ENCODE measurements around the gene USP11.
A peak's percentile ranks its signal among the peaks of the same experiment; 100 is the strongest.

The USP11 gene

DNA sequence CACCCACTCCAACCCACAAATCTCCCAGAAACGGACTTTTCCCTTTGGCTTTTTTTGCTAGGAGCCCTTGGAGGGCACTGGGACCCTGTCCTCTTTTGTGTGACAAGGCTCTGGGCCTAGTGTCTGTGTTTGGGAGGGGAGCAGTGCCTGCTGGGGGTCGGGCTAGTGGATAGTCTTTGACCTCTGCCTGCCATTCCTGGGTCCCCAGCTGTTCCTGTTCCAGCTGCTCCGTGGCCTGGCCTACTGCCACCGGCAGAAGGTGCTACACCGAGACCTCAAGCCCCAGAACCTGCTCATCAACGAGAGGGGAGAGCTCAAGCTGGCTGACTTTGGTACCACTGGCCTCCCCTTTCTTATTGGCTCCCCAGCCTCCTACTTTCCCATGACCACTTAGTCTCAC is 6.7 kb upstream of the USP11 start:
- no peak for DNase-seq

DNA sequence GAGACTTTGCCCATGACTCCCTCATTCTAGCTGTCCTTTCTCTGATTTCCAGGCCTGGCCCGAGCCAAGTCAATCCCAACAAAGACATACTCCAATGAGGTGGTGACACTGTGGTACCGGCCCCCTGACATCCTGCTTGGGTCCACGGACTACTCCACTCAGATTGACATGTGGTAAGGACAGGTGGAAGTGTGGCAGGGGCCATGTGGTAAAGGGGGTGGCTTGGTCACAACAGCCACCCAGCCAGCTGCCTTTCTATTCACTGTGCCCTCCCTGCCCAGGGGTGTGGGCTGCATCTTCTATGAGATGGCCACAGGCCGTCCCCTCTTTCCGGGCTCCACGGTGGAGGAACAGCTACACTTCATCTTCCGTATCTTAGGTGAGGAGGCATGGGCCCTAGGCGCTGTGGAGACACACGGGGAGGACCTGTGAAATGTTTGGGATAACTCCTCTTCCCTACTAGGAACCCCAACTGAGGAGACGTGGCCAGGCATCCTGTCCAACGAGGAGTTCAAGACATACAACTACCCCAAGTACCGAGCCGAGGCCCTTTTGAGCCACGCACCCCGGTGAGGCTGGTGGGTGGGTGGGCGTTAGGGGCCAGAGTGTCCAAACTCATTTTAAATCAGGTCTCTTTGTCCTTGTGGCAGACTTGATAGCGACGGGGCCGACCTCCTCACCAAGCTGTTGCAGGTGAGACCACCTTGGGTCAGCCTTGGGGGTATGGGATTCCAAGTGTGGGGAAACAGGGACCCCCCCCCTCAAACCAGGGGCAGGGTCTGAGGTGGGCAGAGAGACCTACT is 6.1 kb upstream of the USP11 start:
- DNase-seq = no peak

DNA sequence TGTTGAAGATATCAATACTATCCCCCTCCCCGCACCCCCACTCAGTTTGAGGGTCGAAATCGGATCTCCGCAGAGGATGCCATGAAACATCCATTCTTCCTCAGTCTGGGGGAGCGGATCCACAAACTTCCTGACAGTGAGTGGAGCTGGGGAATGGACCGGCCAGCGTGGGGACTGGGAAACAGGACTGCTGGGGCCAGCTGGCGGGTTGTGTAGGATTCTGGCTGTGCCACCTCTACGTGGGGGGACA is 5.5 kb upstream of the USP11 start:
- DNase-seq = no peak

- DNase-seq = no peak
These were observed 4.1 kb upstream of the USP11 start for GRCh38 chrX:47228550-47229270.

GRCh38 chrX:47229427-47229826 is 3.4 kb upstream of the USP11 start:
- no peak for DNase-seq

DNA sequence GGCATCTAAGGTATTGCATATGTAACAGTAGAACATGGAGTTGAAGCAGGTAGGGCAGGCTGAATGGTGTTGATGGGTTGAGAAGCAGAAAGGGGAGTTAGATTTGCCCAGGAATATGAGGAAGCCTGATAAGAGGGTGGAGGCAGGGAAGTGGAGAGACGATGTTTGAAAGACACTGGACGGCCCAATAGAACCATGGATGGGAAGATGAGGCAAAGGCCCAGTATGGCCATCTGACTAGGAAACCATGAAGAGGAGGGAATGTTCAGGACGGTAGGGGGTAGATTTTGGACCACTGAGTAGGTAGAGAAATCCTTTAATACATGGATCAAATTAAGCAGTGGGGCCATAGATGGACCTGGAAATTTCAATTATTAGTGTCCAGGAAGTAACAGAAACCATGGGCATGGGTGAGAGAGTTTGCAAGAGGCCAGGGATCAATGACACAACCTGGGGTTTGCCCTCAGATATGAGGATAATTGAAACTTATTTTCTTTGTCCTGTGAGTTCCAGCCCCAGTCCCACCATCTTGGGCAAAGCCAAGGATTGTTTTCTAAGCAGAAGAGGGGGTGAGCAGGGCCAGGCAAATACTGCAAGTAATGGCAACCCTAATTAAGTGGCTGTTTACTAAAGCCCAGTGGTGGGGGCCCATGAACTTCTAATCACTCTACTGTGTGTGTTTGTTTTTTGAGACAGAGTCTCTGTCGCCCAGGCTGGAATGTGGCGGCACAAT is 2.5 kb upstream of the USP11 start:
- no peak for DNase-seq

- DNase-seq = no peak
These were observed 1.6 kb upstream of the USP11 start for GRCh38 chrX:47231167-47231566.

GRCh38 chrX:47232197-47232802 is 509 bp upstream of the USP11 start:
- DNase-seq = no peak

DNA sequence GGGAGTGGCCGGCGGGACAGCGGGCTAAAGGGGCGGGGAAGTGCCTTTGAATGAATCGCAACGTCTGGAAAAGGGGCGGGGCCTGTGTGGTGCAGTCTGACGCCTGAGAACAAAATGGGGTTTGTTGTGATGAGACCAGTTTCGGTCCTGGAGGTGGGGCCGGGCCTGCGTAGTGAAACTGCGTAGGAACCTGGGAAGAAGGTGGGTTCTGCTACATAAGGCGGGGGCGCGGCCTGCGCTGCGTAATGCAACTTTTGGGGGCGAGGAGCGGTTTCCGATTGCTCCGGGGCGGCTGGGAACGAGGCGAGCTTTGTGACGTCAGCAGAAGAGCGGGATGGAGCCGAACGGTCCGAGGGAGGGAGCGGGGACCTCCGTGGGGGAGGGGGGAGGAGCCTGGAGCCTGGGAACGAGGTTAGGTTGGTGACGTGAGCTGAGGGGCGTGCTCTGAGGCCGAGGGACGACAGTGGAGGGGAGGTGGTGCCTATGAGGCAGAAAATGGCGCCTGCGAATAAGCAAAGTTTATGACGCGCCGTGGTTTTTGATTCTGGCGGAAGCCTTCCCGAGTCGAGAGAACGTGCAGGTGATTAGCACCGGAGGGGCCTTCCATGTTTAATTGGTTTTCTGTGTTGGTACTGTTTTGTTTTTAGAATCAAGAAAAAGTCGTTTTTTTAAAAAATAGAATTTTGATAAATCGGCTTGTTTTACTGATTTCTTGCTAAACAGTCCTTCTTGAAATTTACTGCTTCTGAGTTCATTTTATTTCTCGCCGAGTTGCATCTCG is 714 bp downstream of the USP11 start:
- peak; percentile 86 for DNase-seq

- no peak for DNase-seq
These were observed 1.8 kb downstream of the USP11 start for GRCh38 chrX:47234583-47234982.

DNA sequence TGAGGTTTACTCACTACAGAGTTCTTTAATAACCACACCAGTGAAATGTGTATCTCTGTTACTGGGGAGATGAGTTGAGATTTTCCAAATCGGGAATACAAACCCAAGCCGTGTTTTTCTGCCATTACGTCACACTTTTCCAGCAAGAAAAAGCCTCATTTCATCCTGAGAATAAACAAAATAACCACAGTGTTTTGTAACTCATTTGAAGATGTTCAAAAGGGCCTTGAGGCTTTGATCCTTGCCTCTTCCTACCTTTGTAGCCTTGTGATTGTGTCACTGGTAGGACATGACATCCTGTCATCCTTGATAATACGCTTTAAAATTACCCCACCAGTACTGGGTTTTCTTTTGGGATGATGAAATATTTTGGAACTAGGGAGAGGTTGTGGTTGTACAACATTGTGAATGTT is 2.9 kb downstream of the USP11 start:
- no peak for DNase-seq

GRCh38 chrX:47239199-47239598 is 6.4 kb downstream of the USP11 start:
- no peak for DNase-seq

GRCh38 chrX:47239898-47240545 is 7.2 kb downstream of the USP11 start:
- no peak for DNase-seq

- no peak for DNase-seq
These were observed 7.8 kb downstream of the USP11 start for GRCh38 chrX:47240619-47241018.

DNA sequence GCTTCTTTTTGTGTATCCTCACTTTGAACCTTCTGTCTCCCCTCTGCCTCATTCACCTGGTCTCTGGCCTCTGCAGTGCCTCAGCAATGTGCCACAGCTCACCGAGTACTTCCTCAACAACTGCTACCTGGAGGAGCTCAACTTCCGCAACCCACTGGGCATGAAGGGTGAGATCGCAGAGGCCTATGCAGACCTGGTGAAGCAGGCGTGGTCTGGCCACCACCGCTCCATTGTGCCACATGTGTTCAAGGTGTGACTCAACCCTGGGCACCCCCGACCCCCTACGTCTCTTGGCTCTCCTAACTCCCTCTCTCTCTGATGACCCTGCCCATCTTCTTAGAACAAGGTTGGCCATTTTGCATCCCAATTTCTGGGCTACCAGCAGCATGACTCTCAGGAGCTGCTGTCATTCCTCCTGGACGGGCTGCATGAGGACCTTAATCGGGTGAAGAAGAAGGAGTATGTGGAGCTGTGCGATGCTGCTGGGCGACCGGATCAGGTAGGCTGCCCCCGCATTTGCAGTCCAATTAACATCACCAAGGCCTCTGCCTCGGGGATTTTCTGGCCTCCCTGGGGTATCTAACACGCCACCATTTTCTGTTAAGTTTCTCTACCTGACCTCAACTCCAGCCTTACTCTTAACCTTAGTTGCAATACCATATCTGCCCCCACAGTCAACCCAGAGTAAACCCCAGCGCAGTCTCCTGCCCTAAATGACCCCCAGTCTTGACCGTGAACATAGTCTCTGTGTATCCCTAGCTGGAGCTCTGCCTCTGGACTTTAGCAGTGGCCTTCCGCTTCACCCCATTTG is 8.6 kb downstream of the USP11 start:
- DNase-seq = no peak

GRCh38 chrX:47242321-47242720 is 9.5 kb downstream of the USP11 start:
- no peak for DNase-seq

DNA sequence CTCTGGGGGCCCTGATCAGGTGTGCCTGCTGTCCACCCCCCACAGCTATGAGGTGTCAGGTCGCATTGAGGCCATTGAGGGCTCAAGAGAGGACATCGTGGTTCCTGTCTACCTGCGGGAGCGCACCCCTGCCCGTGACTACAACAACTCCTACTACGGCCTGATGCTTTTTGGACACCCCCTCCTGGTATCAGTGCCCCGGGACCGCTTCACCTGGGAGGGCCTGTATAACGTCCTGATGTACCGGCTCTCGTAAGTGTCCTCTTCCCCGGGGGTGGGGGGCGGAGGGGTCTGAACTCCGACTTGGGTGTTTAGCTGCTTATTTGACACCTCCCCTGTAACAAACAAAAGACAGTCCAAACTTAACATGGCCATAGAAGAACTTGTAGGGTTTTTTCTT is 10.5 kb downstream of the USP11 start:
- DNase-seq = no peak

DNA sequence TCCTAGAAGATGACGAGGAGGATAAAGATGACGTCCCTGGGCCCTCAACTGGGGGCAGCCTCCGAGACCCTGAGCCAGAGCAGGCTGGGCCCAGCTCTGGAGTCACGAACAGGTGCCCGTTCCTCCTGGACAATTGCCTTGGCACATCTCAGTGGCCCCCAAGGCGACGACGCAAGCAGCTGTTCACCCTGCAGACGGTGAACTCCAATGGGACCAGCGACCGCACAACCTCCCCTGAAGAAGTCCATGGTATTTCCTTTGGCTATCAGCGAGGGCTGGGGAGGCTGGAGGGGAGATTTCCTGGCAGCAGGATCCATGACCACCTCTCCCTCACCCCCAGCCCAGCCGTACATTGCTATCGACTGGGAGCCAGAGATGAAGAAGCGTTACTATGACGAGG is 11.9 kb downstream of the USP11 start:
- no peak for DNase-seq

DNA sequence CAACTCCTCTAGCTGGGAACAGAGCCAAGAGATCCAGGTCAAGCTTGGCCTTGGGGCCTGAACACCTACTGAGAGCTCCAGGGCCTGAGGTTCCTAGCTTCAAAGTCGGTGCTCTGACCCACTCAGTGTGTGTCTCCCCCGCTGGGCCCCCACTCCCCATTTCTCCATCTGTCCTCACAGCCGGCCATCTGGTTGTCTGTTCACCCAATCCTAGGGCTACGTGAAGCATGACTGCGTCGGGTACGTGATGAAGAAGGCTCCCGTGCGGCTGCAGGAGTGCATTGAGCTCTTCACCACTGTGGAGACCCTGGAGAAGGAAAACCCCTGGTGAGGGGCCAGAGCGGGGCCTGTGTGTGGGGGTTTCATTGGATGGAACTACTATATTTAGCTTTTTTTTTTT is 12.3 kb downstream of the USP11 start:
- DNase-seq = no peak

DNA sequence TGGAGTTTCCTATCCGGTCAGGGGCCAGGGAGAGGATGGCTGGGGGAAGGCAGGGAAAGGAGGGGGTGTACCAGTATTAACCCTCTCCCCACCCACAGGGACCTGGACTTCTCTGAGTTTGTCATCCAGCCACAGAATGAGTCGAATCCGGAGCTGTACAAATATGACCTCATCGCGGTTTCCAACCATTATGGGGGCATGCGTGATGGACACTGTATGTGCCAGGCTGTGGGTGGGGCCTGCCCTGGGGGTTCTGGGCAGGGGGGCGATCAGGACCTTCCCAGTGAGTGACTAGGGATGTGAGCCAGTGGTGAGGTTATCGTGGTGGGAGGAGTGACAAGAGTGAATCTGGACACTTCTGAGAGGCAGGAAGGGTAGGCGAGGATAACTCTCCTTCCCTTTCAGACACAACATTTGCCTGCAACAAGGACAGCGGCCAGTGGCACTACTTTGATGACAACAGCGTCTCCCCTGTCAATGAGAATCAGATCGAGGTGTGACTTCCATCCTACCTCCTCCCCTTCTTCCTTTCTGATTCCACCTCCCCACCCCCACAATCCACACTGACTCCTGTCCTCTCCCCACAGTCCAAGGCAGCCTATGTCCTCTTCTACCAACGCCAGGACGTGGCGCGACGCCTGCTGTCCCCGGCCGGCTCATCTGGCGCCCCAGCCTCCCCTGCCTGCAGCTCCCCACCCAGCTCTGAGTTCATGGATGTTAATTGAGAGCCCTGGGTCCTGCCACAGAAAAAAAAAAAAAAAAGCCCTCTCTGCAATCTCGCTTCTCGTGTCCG is 14.6 kb downstream of the USP11 start:
- no peak for DNase-seq

- DNase-seq = no peak
These were observed 15.2 kb downstream of the USP11 start for GRCh38 chrX:47247999-47248320.

Measured in activated gamma-delta T cell (primary cell).